PC-9 (cell line): Measurements from ENCODE around the gene ACYP1.

Experiments
- CTCF ChIP-seq: fragments of 200-600 bp; sonication (generic); conservative IDR thresholded peaks from 2 replicates; pipeline ENCODE4 v1.6.1; 2017; ENCODE audit warnings: mixed run types, antibody characterized with exemption, mild to moderate bottlenecking, moderate library complexity
- EZH2 ChIP-seq: fragments of 200-600 bp; sonication (generic); IDR thresholded peaks from 2 replicates; pipeline ENCODE4 v1.8.0; 2017; ENCODE audit warnings: antibody characterized with exemption, low read depth

- TF ChIP-seq CTCF (no peak), EZH2 (no peak)
Observed at GRCh38 chr14:75081660-75082229, 17.9 kb upstream of the ACYP1 start.
